ENCODE data around the gene NOM1. TPM values are rescaled to one million over a fixed set of nuclear protein-coding genes. Genes with fewer than 3 reads are reported as not detected.

Gene NOM1
- total RNA-seq, 1 donor from 2014 or later = 17.6 TPM

GRCh38 chr7:157005456-157006204 is 56.1 kb downstream of the NOM1 start:
- DNase-seq (ENCODE audit: low read depth) (no peak), FAIRE-seq (no peak)
- no peak for TF ChIP-seq CTCF (IDR thresholded peaks at IDR 0.05; ENCODE audit: insufficient read depth, low read length, severe bottlenecking)
- H3K4me3 ChIP-seq (ENCODE audit: low read depth, low read length) = no peak overlapping the region
- peaks cover 62% of the 10 kb centered on the region for H3K27me3 ChIP-seq (ENCODE audit: control insufficient read depth, insufficient read depth, low read length)
- no peaks in the 10 kb centered on the region for H3K36me3 ChIP-seq (ENCODE audit: control insufficient read depth, insufficient read depth, low read length)

GRCh38 chr7:157006205-157006747 is 56.8 kb downstream of the NOM1 start:
- FAIRE-seq (no peak), DNase-seq (ENCODE audit: low read depth) (no peak)
- peaks cover 61% of the 10 kb centered on the region for H3K27me3 ChIP-seq (ENCODE audit: control insufficient read depth, insufficient read depth, low read length)
- H3K4me3 ChIP-seq (ENCODE audit: low read depth, low read length) = no peak overlapping the region
- no peaks in the 10 kb centered on the region for H3K36me3 ChIP-seq (ENCODE audit: control insufficient read depth, insufficient read depth, low read length)
- TF ChIP-seq CTCF (IDR thresholded peaks at IDR 0.05; ENCODE audit: insufficient read depth, low read length, severe bottlenecking) = no peak

GRCh38 chr7:157006829-157007469 is 57.4 kb downstream of the NOM1 start:
- Histone ChIP-seq H3K4me3 (ENCODE audit: low read depth, low read length) (no peak overlapping the region), H3K27me3 (ENCODE audit: control insufficient read depth, insufficient read depth, low read length) (peaks cover 63% of the 10 kb centered on the region), H3K36me3 (ENCODE audit: control insufficient read depth, insufficient read depth, low read length) (no peaks in the 10 kb centered on the region)
- TF ChIP-seq CTCF (IDR thresholded peaks at IDR 0.05; ENCODE audit: insufficient read depth, low read length, severe bottlenecking) = no peak
- no peak for FAIRE-seq
- no peak for DNase-seq (ENCODE audit: low read depth)

GRCh38 chr7:157007470-157008066 is 58.1 kb downstream of the NOM1 start:
- peaks cover 61% of the 10 kb centered on the region for H3K27me3 ChIP-seq (ENCODE audit: control insufficient read depth, insufficient read depth, low read length)
- TF ChIP-seq CTCF (IDR thresholded peaks at IDR 0.05; ENCODE audit: insufficient read depth, low read length, severe bottlenecking) = no peak
- H3K36me3 ChIP-seq (ENCODE audit: control insufficient read depth, insufficient read depth, low read length) = no peaks in the 10 kb centered on the region
- no peak for FAIRE-seq
- DNase-seq (ENCODE audit: low read depth) = no peak
- no peak overlapping the region for H3K4me3 ChIP-seq (ENCODE audit: low read depth, low read length)

- Histone ChIP-seq H3K4me3 (ENCODE audit: low read depth, low read length) (no peak overlapping the region), H3K27me3 (ENCODE audit: control insufficient read depth, insufficient read depth, low read length) (peaks cover 60% of the 10 kb centered on the region), H3K36me3 (ENCODE audit: control insufficient read depth, insufficient read depth, low read length) (no peaks in the 10 kb centered on the region)
- DNase-seq (ENCODE audit: low read depth) (no peak), FAIRE-seq (no peak)
- TF ChIP-seq CTCF (IDR thresholded peaks at IDR 0.05; ENCODE audit: insufficient read depth, low read length, severe bottlenecking) = no peak
Measured at GRCh38 chr7:157008206-157009169, 59.0 kb downstream of the NOM1 start.

Measured in bronchial epithelial cell (primary cell).